NCI-H1105 treated with DMSO at 0.1 percent for 48 hours (cell line): ENCODE measurements around the gene RNF144A.

Experiments
- DNase-seq: peaks from one replicate; lab custom pipeline; 2025; lab: John Stamatoyannopoulos, UW

The RNF144A gene

GRCh38 chr2:7083580-7084509 lies 166.6 kb downstream of the RNF144A start:
- DNase-seq = peak; percentile 17

GRCh38 chr2:7084601-7085000 lies 167.4 kb downstream of the RNF144A start:
- no peak for DNase-seq

- DNase-seq = no peak
These were observed 172.1 kb downstream of the RNF144A start for GRCh38 chr2:7089284-7089683.

- DNase-seq = no peak
These were observed 172.8 kb downstream of the RNF144A start for GRCh38 chr2:7089898-7090510.

GRCh38 chr2:7093376-7093775 lies 176.2 kb downstream of the RNF144A start:
- no peak for DNase-seq
